Smooth muscle cell of bladder (primary cell): ENCODE data around the gene INTS2. TPM values are rescaled to one million over a fixed set of nuclear protein-coding genes. Genes with fewer than 3 reads are reported as not detected.

Experiments used
- total RNA-seq: library from RNA; depleted of rRNA; stranded (reverse); fragments of >200 nt; gene quantifications from 2 replicates; pipeline ENCODE4 v1.2.3, GENCODE V29; 2014

INTS2 gene
- total RNA-seq = 11.7 and 12.2 TPM in 2 replicates

GRCh38 chr17:61927208-61928100 lies at the start of gene INTS2:
TSS of gene INTS2 (minus strand) at chr17:61927982. CDS start at chr17:61926644, 1,338 bp downstream.

GRCh38 chr17:61862975-61863800 lies 64.6 kb downstream of the INTS2 start, which contains the start of gene BRIP1:
TSS of gene BRIP1 (minus strand) at chr17:61863528. CDS start at chr17:61861539, 1,989 bp downstream.

Other genes starting within 250 kb of the INTS2 start
- gene BRIP1, start 64.5 kb downstream of the INTS2 start, total RNA-seq = 1.7 and 3.0 TPM in 2 replicates
- 31.6 and 32.3 TPM in 2 replicates for gene MED13, start 137.3 kb upstream of the INTS2 start, total RNA-seq